H1 (cell line): ENCODE data around the gene CAPN7. TPM values are rescaled to one million over a fixed set of nuclear protein-coding genes. Genes with fewer than 3 reads are reported as not detected.

Experiments used
- ATF2 ChIP-seq: IDR thresholded peaks from 2 replicates; pipeline ENCODE4 v1.6.1; 2012; ENCODE audit warnings: low read length, inconsistent platforms
- KDM5A ChIP-seq: fragments of 200-600 bp; IDR thresholded peaks from 2 replicates; pipeline ENCODE4 v1.7.1; 2012; ENCODE audit warnings: mild to moderate bottlenecking, low read length, inconsistent platforms, mixed read lengths
- polyA plus RNA-seq, 7 experiments: library from polyadenylated mRNA; depleted of rRNA in 3 of 7; stranded (reverse) in 5 of 7; unstranded in 2 of 7; fragments of >200 nt in 5 of 7; fragments of 200-250 nt in 2 of 7; gene quantifications; 1 replicate in 5 of 7; 2 replicates in 1 of 7; 4 replicates in 1 of 7; pipeline versions ENCODE4 v1.2.1 to v1.2.3, GENCODE V29; 2011 to 2013; ENCODE audit warnings: missing spikeins in 2 of 7, mixed read lengths in 2 of 7
- total RNA-seq: library from RNA; stranded (reverse); fragmentation: NEBNext Ultra II Directional; extraction: Animal tissue kit (Norgen Biotek cat#: 25700); gene quantifications from 2 replicates; pipeline ENCODE4 v1.2.1, GENCODE V29; 2021

CAPN7 gene
- total and polyA plus RNA-seq, 2 of the 8 experiments (the other 6 are each of a cell fraction or from before 2014, with no cell fraction given), result 5.3 to 13.2 TPM

GRCh38 chr3:15271785-15272381 lies 65.8 kb downstream of the CAPN7 start (continued):
- TF ChIP-seq ATF2 (no peak), KDM5A (no peak)
- TF ChIP-seq, all 59 proteins: peak for 0
